Uterus (tissue), 2 donors: ENCODE data around the gene ANKRD55.

ENCODE experiments used
- POLR2A ChIP-seq, 2 donors: fragments of 450-650 bp; IDR thresholded peaks; one replicate each; pipeline ENCODE4 v1.6.1; 2016; ENCODE audit warnings: antibody characterized with exemption in 2 of 2, mild to moderate bottlenecking in 1 of 2, moderate library complexity in 1 of 2
- TF ChIP-seq, protein P1 (sequence below), 4 experiments: fragments of 200-600 bp in 2 of 4; fragments of 450-650 bp in 2 of 4; sonication (generic) in 2 of 4; IDR thresholded peaks; one replicate each; pipeline ENCODE4 v1.5.1; 2016 to 2019; ENCODE audit warnings: antibody characterized with exemption in 4 of 4, mild to moderate bottlenecking in 2 of 4, moderate library complexity in 1 of 4

DNA sequence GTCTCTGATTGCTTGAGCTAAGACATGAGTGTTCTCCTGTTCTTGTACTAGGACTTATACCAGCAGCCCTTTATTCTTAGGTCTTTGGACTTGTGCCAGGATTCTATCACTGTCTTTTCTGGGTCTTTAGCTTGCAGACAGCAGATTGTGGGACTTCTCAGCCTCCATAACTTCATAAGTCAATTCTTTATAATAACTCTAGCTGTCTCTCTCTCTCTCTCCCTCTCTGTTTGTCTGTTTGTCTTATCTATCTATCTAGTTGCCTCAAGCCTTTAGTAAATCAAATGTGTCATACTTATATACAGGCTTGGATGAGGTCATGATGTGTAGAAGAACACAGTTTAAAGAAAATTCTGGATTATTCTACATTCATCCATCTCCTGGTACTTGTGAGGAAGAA is 11.5 kb upstream of the ANKRD55 start:
- TF ChIP-seq, protein P1, sequence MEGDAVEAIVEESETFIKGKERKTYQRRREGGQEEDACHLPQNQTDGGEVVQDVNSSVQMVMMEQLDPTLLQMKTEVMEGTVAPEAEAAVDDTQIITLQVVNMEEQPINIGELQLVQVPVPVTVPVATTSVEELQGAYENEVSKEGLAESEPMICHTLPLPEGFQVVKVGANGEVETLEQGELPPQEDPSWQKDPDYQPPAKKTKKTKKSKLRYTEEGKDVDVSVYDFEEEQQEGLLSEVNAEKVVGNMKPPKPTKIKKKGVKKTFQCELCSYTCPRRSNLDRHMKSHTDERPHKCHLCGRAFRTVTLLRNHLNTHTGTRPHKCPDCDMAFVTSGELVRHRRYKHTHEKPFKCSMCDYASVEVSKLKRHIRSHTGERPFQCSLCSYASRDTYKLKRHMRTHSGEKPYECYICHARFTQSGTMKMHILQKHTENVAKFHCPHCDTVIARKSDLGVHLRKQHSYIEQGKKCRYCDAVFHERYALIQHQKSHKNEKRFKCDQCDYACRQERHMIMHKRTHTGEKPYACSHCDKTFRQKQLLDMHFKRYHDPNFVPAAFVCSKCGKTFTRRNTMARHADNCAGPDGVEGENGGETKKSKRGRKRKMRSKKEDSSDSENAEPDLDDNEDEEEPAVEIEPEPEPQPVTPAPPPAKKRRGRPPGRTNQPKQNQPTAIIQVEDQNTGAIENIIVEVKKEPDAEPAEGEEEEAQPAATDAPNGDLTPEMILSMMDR (IDR thresholded peaks at IDR 0.05) = no peak
- TF ChIP-seq POLR2A (IDR thresholded peaks at IDR 0.05) = no peak
